Ascending aorta (tissue), 2 donors: ENCODE data around the gene COA8. TPM values are rescaled to one million over a fixed set of nuclear protein-coding genes. Genes with fewer than 3 reads are reported as not detected.

Experiments used
- DNase-seq, 2 donors: peaks; one replicate each; pipeline ENCODE4 v3.0.0-alpha.2; 2019; ENCODE audit warnings: low spot score in 2 of 2
- H3K27ac ChIP-seq, 2 donors: fragments of 200-600 bp; sonication (generic); one replicate each; pipeline ENCODE4 v1.5.1; 2016 to 2017; ENCODE audit warnings: mild to moderate bottlenecking in 1 of 2
- H3K27me3 ChIP-seq: fragments of 200-600 bp; sonication (generic); one replicate; pipeline ENCODE4 v1.5.1; 2017
- H3K36me3 ChIP-seq, 2 donors: fragments of 200-600 bp; sonication (generic); one replicate each; pipeline ENCODE4 v1.5.1; 2016
- H3K4me1 ChIP-seq, 2 donors: fragments of 200-600 bp; sonication (generic); one replicate each; pipeline ENCODE4 v1.5.1; 2016 to 2017; ENCODE audit warnings: mild to moderate bottlenecking in 1 of 2
- H3K4me3 ChIP-seq, 2 donors: fragments of 200-600 bp; sonication (generic); one replicate each; pipeline ENCODE4 v1.5.1; 2016 to 2017; ENCODE audit warnings: mild to moderate bottlenecking in 1 of 2
- H3K9me3 ChIP-seq, 2 donors: fragments of 200-600 bp; sonication (generic); one replicate each; pipeline ENCODE4 v1.5.1; 2016
- CTCF ChIP-seq, 3 experiments: fragments of 200-600 bp in 2 of 3; fragments of 450-650 bp in 1 of 3; sonication (generic) in 2 of 3; IDR thresholded peaks; one replicate each; pipeline ENCODE4 v1.5.1; 2016 to 2019; ENCODE audit warnings: antibody characterized with exemption in 3 of 3, mild to moderate bottlenecking in 1 of 3, moderate library complexity in 1 of 3
- intact Hi-C: fragments of 100-400 bp; cut with DNase I; formaldehyde crosslinking; loops from one replicate; pipeline ENCODE4 v1.15.1; 2023
- total RNA-seq: library from RNA; depleted of rRNA; stranded (reverse); fragments of >200 nt; gene quantifications from one replicate; pipeline ENCODE4 v1.1.0, GENCODE V29; 2016

COA8 gene
- total RNA-seq, 1 donor from 2014 or later, result 37.7 TPM

DNA sequence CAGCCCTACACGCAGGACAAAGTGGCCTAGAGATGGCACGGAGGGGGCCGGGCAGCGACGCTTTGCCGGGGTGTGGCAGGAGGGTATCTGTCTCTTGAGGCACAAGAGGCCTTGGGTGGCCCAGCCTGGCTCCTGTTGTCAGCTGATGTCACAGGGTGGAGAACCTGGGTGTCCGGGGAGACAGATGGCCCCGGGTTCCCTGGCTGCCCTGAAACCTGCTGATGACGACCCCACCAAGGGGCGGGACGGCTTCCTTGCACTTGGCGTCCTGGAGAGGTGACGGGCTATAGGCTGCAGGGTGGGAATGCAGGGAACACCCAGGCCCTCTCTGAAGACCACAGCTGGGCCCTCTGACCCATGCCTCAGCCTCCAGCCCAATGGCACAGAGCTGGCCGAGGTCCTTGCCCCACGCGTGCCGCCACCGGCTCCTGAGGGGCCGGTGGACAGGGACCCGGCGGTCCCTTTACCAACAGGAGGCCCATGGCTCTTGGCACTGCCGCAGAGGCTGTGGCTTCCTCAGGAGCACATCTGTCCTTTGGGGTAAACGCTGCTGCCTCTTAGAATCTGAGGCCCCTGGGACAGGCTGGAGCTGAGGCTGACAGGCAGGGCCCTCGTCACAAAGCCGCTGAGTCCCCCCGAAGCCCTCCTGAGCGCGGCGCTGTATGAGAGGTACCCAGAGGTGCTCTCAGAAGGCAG is 17.4 kb upstream of the COA8 start:
- peaks cover 51 to 65% of the 10 kb centered on the region in 2 donors for H3K4me1 ChIP-seq

DNA sequence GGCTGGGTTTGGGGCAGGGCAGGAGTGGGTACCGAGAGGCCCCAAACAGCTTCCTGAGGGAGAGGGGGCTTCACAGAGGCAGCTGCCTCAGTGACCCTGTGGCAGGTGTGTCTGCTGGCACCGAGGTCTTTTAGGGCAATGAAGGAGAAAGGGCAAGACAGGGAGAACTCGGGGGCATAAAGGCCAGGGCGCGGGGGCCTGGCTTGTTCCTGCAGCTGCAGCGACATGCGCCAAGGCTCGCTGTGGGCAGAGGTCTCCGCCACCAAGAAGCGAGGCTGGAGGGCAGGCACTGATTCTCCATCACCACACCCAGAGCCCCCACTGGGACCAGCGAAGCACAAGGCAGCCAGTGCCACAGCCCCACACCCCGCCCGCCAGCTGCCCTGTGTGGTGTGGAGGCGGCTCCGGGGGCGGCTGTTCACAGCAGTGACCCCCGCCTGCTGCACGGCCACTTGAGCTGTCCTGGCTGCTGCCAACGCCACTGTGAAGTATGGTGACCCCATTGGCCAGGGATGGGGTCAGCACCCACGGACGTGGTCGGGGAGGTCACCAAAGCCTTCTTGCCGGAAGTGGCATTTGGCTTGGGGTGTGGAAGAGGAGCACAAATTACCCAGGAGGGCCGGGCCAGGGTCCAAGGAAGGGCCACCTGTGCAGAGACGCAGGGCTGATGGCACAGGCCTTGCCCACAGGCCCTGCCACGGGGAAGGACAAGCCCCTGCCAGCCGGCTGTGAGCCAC is 16.7 kb upstream of the COA8 start:
- Histone ChIP-seq H3K36me3 (no peaks in the 10 kb centered on the region), H3K4me3 (no peak overlapping the region), H3K27ac (no peak overlapping the region), H3K4me1 (peaks cover 48 to 66% of the 10 kb centered on the region in 2 donors), H3K27me3 (no peaks in the 10 kb centered on the region), H3K9me3 (no peaks in the 10 kb centered on the region)
- intact Hi-C loops, result loop anchor here (1.0 kb wide), 1 partner anchor 46 kb away; no protein-coding TSS in a partner anchor
- no peak for DNase-seq
- no peak for TF ChIP-seq CTCF (IDR thresholded peaks at IDR 0.05)

More for the DNA sequence above, 17.4 kb upstream of the COA8 start:
- Histone ChIP-seq H3K27ac (no peak overlapping the region), H3K36me3 (no peaks in the 10 kb centered on the region), H3K27me3 (no peaks in the 10 kb centered on the region), H3K4me3 (no peak overlapping the region), H3K9me3 (no peaks in the 10 kb centered on the region)
- intact Hi-C loops, result no loop called here
- no peak for TF ChIP-seq CTCF (IDR thresholded peaks at IDR 0.05)
- DNase-seq, result no peak

- no peaks in the 10 kb centered on the region for H3K9me3 ChIP-seq
- H3K27ac ChIP-seq, result no peak overlapping the region
- peaks cover 46 to 65% of the 10 kb centered on the region in 2 donors for H3K4me1 ChIP-seq
- TF ChIP-seq CTCF (IDR thresholded peaks at IDR 0.05), result peak; percentile 84 to 93 (median 86)
- intact Hi-C loops, result loop anchor here (1.0 kb wide), 2 partner anchors 29 to 47 kb away; no protein-coding TSS in a partner anchor
- H3K36me3 ChIP-seq, result no peaks in the 10 kb centered on the region
- DNase-seq, result no peak
- H3K4me3 ChIP-seq, result no peak overlapping the region
- no peaks in the 10 kb centered on the region for H3K27me3 ChIP-seq
Observed at GRCh38 chr14:103546652-103547454, 15.9 kb upstream of the COA8 start.

- Histone ChIP-seq H3K4me3 (no peak overlapping the region), H3K9me3 (no peaks in the 10 kb centered on the region), H3K27me3 (no peaks in the 10 kb centered on the region), H3K27ac (no peak overlapping the region), H3K4me1 (peaks cover 43 to 63% of the 10 kb centered on the region in 2 donors), H3K36me3 (no peaks in the 10 kb centered on the region)
- no peak for DNase-seq
- intact Hi-C loops, result loop anchor here (1.0 kb wide), 1 partner anchor 29 kb away; no protein-coding TSS in a partner anchor
- TF ChIP-seq CTCF (IDR thresholded peaks at IDR 0.05), result no peak
Observed at GRCh38 chr14:103547455-103547940, 15.3 kb upstream of the COA8 start.

DNA sequence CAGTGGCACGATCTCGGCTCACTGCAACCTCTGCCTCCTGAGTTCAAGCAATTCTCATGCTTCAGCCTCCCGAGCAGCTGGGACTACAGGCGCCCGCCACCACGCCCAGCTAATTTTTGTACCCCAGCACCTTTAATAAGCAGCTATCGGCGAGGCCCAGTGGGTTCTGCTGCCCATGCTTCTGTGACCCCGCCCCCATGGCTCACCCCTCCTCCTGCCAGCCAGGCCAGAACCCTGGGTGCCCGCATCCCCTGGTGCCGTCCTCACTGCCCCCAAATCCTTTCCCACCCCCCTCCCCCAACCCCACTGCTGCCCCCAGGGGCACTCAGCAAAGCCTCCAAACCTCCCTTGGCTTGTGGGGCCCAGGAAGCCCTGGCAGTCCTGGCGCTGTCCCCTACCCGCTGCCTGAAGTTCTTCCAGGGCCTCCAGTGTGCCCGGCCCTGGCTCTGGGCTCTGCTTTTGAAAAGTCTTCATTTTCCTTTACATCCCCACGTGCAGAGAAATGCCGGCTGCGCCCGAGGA is 14.8 kb upstream of the COA8 start:
- H3K9me3 ChIP-seq, result no peaks in the 10 kb centered on the region
- no peak overlapping the region for H3K4me3 ChIP-seq
- no peak overlapping the region for H3K27ac ChIP-seq
- no peaks in the 10 kb centered on the region for H3K27me3 ChIP-seq
- intact Hi-C loops, result loop anchor here (1.0 kb wide), 1 partner anchor 30 kb away; no protein-coding TSS in a partner anchor
- no peak for TF ChIP-seq CTCF (IDR thresholded peaks at IDR 0.05)
- H3K4me1 ChIP-seq, result peaks cover 38 to 62% of the 10 kb centered on the region in 2 donors
- DNase-seq, result no peak
- H3K36me3 ChIP-seq, result no peaks in the 10 kb centered on the region
